NCI-H524 treated with DMSO at 0.1 percent for 48 hours (cell line): ENCODE measurements around the gene BEX3.
"Not testable (repeated sequence)": the region's sequence is repeated elsewhere in the genome, so short reads cannot be mapped to it uniquely, and the experiment has no call there.

Source experiments
- DNase-seq: peaks from one replicate; lab custom pipeline; 2025; lab: John Stamatoyannopoulos, UW

The BEX3 gene

GRCh38 chrX:103382877-103383276 lies 6.5 kb downstream of the BEX3 start:
- no peak for DNase-seq

DNA sequence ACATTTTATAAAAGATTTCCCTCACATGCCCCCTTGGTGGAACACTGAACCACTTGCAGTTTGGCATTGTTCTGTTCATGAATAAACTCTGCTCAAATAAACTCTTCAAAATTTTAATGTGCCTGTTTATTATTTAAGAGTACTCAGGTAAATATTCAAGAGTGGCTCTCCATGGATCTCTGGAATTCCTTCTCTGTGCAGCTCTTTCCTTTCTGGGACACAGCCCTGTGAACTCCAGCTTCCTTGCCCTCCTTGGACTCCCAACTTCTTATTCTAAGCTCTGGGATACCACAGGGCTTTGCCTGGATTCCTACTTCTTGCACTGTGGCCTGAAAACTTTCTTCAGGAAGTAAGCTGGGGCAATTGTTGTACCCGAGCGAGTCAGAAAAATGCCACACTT lies 8.3 kb downstream of the BEX3 start:
- DNase-seq: no peak

GRCh38 chrX:103385283-103385830 lies 9.0 kb downstream of the BEX3 start:
- not testable (repeated sequence) for DNase-seq

DNA sequence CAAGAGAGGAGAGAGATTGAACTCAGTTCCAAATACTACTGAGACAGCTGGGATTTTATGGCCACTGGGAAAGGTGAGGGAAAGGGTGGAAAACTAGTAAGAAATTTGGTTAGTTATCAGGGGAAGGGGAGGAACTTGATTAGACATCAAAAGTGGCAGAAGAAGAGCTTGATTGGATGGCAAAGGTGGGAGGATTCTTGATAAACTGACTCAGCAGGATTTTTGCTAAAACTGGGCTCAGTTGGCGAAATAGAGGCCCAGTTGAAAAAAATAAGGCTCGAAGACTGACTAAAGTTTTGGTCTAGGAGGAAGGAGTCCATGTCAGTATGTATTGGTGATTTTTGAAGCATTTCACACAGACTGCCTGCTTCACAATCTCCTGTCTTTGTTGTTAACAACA lies 10.0 kb downstream of the BEX3 start:
- no peak for DNase-seq

- DNase-seq: no peak
These were observed 17.1 kb downstream of the BEX3 start for GRCh38 chrX:103393487-103393886.

GRCh38 chrX:103396186-103396585 lies 19.8 kb downstream of the BEX3 start:
- no peak for DNase-seq

DNA sequence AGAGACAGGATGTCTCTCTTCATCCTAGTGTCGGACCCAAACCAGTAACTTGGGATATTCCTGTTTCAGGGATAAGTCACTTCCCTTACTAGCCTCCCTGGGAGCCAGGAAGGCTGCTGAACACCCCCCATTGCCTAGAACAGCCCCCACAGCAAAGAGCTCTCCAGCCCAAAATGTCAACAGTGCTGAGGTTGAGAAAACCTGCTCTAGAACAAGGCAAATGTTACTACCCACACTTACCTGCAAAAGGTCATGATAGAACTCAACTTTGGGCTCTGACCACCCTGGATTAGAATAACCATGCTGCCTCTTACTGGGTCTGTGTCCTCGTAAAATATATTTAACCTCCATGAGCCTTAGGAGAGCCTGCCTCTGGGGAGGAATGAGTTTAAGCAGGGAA lies 20.3 kb downstream of the BEX3 start:
- no peak for DNase-seq

DNA sequence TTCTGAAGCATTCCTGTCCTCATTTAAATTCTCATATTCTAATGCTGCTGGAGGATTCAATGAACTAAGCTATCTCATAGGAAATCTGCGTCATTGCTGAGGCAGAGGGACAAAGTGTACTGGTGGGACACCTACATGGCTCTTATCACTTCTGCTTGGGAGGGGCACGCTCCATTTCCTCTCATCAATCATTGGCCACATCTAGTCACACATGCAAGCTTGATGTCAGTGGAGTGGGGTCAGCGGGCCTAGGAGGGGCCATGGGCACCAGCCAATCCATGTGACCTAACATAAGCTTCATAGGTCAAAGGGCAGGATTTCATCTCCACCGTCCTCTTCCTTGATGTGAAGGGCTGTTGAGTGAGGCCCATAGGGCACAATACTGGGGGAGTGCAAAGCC lies 21.4 kb downstream of the BEX3 start:
- DNase-seq: no peak

DNA sequence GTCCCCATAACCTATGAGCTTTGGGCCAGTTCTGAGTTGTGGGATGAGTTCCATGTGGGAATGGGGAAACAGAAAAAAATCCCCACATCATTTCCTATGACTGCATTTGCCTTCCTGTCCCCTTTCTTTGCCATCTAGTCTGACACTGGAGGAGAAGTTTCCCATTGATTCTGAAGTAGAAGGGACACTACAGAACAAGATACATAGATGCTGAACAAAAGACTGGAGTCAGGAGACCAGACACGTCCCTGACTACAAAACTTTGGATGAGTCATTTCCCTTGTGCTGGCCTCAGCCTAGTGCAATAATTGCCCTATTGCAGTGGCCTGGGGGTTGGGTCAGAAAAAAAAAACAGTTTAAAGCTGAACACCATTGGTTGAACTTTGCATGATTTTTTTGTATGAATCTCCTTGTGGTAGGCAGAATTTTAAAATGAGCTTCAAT lies 22.1 kb downstream of the BEX3 start:
- DNase-seq: no peak

- DNase-seq: no peak
These were observed 23.4 kb downstream of the BEX3 start for GRCh38 chrX:103399744-103400143.

DNA sequence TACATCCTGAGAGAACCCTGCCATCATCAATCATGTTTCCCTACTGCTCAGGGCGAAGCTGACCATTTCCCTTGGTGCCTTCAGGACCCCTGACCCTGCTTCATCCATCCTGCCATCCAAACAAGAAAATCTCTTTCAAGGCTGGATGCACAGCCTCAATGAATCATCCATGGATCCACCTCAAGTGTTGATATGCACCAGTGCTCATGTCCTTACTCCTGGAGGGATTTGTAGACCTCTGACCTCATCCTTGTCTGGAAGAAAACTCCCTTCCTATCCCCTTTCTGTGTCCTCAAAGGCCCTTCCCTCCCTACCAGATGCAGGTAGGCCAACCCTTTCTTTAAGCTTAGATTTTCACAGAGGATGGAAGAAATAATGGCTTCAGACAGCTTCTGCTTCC lies 24.6 kb downstream of the BEX3 start:
- no peak for DNase-seq

GRCh38 chrX:103404231-103405008 lies 28.1 kb downstream of the BEX3 start:
- DNase-seq: peak; percentile 25

DNA sequence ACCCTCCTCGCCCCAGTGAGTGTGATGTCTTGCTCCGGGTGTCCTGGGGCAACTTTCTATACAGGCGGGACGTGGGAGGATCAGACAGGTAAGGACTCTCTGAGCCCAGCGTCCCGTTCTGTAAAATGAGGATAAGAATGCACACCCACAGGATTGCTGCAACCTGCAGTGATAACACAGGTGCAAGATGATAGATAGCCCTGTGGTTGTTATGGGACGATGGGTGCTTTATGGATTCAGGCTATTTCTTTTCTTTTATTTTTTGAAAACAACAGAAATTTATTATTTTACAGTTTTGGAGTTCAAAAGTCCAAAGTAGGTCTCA lies 28.6 kb downstream of the BEX3 start:
- no peak for DNase-seq

DNA sequence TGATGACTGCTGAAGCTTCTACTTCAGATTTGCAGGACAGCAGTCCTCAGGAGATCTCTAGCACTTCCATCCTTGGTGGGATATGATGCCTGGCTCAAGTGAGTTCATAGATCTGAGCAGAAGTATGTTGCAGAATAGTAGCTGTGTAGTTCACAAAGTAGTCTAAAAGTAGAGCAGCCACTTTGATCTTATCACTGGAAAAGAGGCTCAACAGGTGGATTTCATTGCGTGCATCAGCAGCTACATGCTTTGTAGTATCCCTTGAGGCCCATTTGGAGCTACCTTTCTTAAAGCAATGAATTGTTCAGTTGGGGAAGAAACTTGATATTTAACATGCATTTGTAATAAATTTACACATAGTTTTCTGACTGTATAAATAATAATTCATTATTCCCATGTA lies 29.9 kb downstream of the BEX3 start:
- no peak for DNase-seq

DNA sequence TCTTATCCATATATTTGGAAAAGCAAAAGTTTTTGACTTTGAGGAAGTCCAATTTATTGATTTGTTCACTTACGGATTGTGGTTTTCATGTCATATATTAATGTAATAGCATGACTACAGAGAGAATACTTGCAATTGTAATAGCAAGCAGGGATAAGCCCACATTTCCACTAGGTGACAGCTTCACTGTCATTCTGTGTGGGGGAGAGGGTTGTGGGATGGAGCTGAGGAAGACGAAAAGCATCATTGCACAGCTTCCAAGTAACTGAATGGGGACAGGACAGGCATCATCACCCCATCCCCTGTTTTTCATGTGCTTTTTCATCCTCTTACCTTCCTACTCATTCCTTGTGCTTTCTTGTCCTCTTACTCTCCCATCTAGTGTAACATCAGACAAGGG lies 31.4 kb downstream of the BEX3 start:
- no peak for DNase-seq

- DNase-seq: not testable (repeated sequence)
These were observed 35.4 kb downstream of the BEX3 start for GRCh38 chrX:103411721-103412120.

- DNase-seq: no peak
These were observed 37.5 kb downstream of the BEX3 start for GRCh38 chrX:103413705-103414387.

- no peak for DNase-seq
These were observed 38.2 kb downstream of the BEX3 start for GRCh38 chrX:103414561-103414960.

DNA sequence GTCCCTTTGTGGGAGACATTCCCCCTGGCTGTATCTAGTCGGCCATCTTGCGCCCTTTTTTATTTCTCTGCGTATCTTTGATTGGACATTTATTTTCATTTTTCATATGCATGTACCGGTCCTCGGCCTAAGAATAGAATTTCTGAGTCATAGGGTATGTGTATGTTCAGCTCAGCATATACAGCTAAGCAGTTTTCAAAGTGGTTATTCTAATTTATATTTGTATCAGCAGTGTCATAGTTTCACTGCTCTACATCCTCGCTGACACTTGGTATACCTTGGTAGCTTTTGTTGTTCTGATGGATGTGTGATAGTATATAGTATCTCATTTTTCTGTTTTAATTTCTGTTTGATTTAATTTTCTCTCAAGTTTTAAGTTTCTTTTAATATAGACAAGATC lies 38.7 kb downstream of the BEX3 start:
- DNase-seq: no peak

DNA sequence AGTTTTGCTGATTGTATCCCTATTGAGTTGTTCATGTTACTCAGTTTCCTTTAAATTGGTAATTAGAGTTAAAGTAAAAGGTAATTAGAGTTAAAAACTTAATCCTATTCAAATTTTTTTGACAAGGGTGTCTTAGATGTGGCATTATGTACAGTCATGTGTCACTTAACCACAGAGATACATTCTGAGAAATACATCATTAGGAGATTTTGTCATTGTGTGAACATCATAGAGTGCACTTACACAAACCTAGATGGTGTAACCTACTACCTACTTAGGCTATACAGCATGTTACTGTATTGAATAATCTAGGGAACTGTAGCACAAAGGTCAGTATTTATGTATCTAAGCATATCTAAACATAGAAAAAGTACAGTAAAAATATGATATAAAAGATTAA lies 39.2 kb downstream of the BEX3 start:
- no peak for DNase-seq

DNA sequence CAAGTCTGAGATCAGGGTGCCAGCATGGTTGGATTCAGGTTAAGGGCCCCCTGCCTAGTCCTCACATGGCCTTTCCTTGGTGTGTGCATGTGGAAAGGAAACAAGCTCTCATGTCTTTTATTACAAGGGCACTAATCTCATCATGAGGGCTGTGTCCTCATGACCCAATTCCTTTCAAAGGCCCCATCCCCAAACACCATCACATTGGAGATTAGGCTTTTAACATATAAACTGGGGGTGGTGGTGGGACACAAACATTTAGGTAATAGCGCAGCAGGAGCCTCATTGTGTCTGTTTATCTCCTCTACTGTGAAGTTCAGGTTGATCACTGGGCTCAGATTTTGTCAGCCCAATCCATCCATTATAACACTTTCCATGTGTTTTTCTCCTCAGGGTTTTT lies 41.0 kb downstream of the BEX3 start:
- no peak for DNase-seq

DNA sequence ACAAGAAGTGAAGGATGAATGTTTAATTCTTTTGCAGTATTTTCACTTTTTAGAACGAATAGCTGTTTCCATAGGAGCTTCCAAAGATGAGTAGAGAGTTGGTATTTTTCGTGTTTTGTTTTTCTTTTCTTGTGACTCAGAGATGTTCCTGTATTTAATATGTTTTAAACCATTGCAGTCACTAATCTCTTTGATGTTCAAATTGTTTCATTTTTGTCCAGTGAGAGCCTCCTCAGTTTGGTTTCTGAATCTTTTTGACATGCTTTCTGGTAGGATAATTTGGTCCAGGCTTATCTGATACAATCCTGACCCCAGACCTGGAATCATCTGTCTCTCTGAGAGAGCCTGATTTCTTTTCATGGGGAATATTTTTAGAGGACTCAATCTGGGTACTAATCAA lies 41.6 kb downstream of the BEX3 start:
- DNase-seq: no peak

- DNase-seq: no peak
These were observed 42.5 kb downstream of the BEX3 start for GRCh38 chrX:103418811-103419340.
